Neural cell (in vitro differentiated cells): Measurements from ENCODE around the gene PNPLA5.

Experiments used
- CTCF ChIP-seq: fragments of 450-650 bp; IDR thresholded peaks from 2 replicates; pipeline ENCODE4 v1.5.1; 2014; ENCODE audit warnings: antibody characterized with exemption, mild to moderate bottlenecking, moderate library complexity; ENCODE audit not compliant: poor library complexity, severe bottlenecking
- EZH2 ChIP-seq: fragments of 200-600, 300-800 bp; shearing (Covaris generic), sonication (generic); IDR thresholded peaks from 2 replicates; pipeline ENCODE4 v1.6.1; 2014; ENCODE audit warnings: antibody characterized with exemption, low read length, borderline replicate concordance, mild to moderate bottlenecking; ENCODE audit not compliant: insufficient read depth, poor library complexity, severe bottlenecking
- POLR2AphosphoS5 ChIP-seq: IDR thresholded peaks from 2 replicates; pipeline ENCODE4 v1.6.1; 2012

- TF ChIP-seq EZH2 (no peak), CTCF (no peak), POLR2AphosphoS5 (no peak)
These were observed 30.3 kb downstream of the PNPLA5 start for GRCh38 chr22:43861529-43861928.
